GM23338 (cell line): ENCODE data around the gene GNPDA1.

Source experiments
- CREB1 ChIP-seq: fragments of 250-450 bp; sonication (Bioruptor Pico); IDR thresholded peaks from 2 replicates; pipeline ENCODE4 v1.5.0; 2020; ENCODE audit warnings: low read depth, mild to moderate bottlenecking, moderate library complexity
- CTCF ChIP-seq, 2 experiments: fragments of 200-600 bp in 1 of 2; sonication (generic) in 1 of 2; conservative IDR thresholded peaks; 2 replicates each; pipeline versions ENCODE4 v1.5.1 to v1.6.1; 2016 to 2017; ENCODE audit warnings: antibody characterized with exemption in 2 of 2, low read depth in 2 of 2, mild to moderate bottlenecking in 2 of 2, moderate library complexity in 1 of 2
- EZH2 ChIP-seq: fragments of 200-600 bp; sonication (generic); IDR thresholded peaks from one replicate; pipeline ENCODE4 v1.8.0; 2017; ENCODE audit warnings: antibody characterized with exemption, mild to moderate bottlenecking, low read depth; ENCODE audit not compliant: unreplicated experiment
- EZH2phosphoT487 ChIP-seq: fragments of 200-600 bp; sonication (generic); IDR thresholded peaks from one replicate; pipeline ENCODE4 v1.8.1; 2018; ENCODE audit warnings: antibody characterized with exemption; ENCODE audit not compliant: unreplicated experiment
- JUNB ChIP-seq: IDR thresholded peaks from one replicate; pipeline ENCODE4 v1.6.1; 2016; ENCODE audit warnings: antibody characterized with exemption; ENCODE audit not compliant: unreplicated experiment
- NANOG ChIP-seq: IDR thresholded peaks from 2 replicates; pipeline ENCODE4 v1.6.1; 2016; ENCODE audit warnings: antibody characterized with exemption, borderline replicate concordance
- POLR2AphosphoS5 ChIP-seq: IDR thresholded peaks from 2 replicates; pipeline ENCODE4 v1.6.1; 2016; ENCODE audit warnings: antibody characterized with exemption, low read depth
- REST ChIP-seq: IDR thresholded peaks from one replicate; pipeline ENCODE4 v1.6.1; 2018; ENCODE audit warnings: antibody characterized with exemption; ENCODE audit not compliant: unreplicated experiment
- STAT1 ChIP-seq: IDR thresholded peaks from one replicate; pipeline ENCODE4 v1.6.1; 2016; ENCODE audit warnings: antibody characterized with exemption; ENCODE audit not compliant: unreplicated experiment
- ZNF114 ChIP-seq: fragments of 250-450 bp; sonication (Bioruptor Pico); IDR thresholded peaks from 2 replicates; pipeline ENCODE4 v1.5.0; 2020; ENCODE audit warnings: mild to moderate bottlenecking, moderate library complexity

DNA sequence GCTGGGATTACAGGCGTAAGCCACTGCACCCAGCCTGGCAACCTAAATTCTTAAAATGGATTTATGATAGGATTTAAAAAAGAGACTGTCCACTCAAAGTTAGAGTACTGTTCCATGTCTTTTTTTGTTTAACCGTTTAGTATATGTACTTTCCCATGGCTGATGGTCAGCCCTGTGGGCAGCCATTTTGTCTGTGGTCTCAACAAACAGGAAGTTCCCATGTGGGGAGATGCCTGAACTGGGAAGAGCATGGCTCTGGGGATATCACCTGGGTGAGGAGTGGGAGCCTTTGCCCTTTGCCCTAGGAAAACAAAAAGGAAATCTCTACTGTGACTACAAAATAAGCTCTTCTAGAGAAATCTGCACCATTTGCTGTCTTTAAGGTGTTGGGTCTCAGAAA lies 27.5 kb upstream of the GNPDA1 start:
- TF ChIP-seq CTCF (conservative IDR thresholded peaks at IDR 0.05; ENCODE audit: low read depth in 2 of 2) (no peak), EZH2phosphoT487 (no peak), NANOG (no peak), POLR2AphosphoS5 (no peak), EZH2 (no peak), CREB1 (CRISPR knock-in tag) (no peak), ZNF114 (CRISPR knock-in tag) (no peak), REST (no peak), JUNB (no peak), STAT1 (no peak)
